Suprapubic skin (tissue), 3 donors: ENCODE results near the gene LRRTM4.

Source experiments
- EP300 ChIP-seq: sonication (generic); formaldehyde crosslinking; IDR thresholded peaks from one replicate; pipeline ENCODE4 v1.6.1; 2017; ENCODE audit warnings: antibody characterized with exemption
- TF ChIP-seq, protein P1 (sequence below), 2 donors: fragments of 200-600 bp in 1 of 2; fragments of 450-650 bp in 1 of 2; sonication (generic) in 1 of 2; IDR thresholded peaks; one replicate each; pipeline ENCODE4 v1.5.1; 2016 to 2019; ENCODE audit warnings: antibody characterized with exemption in 2 of 2, mild to moderate bottlenecking in 1 of 2, moderate library complexity in 1 of 2

DNA sequence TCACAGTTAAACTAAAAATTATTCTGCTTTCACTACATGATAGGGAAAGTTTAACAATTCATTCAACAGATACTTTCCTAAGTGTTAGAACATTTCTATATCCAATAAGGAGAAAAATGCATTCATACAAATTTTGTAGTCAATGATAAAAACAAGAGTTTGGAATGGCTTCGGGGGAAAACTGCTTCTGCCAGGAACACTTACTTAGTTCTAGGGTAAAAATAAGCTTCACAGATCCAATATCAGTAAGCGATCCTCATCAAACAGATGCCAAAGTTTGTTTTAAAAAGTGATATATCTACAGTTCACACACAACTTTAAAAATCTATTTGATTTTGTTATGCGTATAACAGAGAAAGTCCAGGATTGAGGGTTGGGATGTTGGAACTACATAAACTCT is 199.7 kb downstream of the LRRTM4 start:
- TF ChIP-seq, protein P1, sequence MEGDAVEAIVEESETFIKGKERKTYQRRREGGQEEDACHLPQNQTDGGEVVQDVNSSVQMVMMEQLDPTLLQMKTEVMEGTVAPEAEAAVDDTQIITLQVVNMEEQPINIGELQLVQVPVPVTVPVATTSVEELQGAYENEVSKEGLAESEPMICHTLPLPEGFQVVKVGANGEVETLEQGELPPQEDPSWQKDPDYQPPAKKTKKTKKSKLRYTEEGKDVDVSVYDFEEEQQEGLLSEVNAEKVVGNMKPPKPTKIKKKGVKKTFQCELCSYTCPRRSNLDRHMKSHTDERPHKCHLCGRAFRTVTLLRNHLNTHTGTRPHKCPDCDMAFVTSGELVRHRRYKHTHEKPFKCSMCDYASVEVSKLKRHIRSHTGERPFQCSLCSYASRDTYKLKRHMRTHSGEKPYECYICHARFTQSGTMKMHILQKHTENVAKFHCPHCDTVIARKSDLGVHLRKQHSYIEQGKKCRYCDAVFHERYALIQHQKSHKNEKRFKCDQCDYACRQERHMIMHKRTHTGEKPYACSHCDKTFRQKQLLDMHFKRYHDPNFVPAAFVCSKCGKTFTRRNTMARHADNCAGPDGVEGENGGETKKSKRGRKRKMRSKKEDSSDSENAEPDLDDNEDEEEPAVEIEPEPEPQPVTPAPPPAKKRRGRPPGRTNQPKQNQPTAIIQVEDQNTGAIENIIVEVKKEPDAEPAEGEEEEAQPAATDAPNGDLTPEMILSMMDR (IDR thresholded peaks at IDR 0.05) = no peak
- no peak for TF ChIP-seq EP300
